Activated CD8-positive, alpha-beta memory T cell treated with anti-CD3 and anti-CD28 coated beads, Interleukin-2, amount 10 ng/mL, durations not matched to agents 7 days and 5 days (primary cell): ENCODE results near the gene RPTOR. TPM values are rescaled to one million over a fixed set of nuclear protein-coding genes. Genes with fewer than 3 reads are reported as not detected.

Experiments
- ATAC-seq: fragments of 150-1000 bp; cut with Tn5 transposase; one replicate; pipeline ENCODE4 v1.10.0; 2021; ENCODE audit warnings: moderate library complexity
- CTCF ChIA-PET: fragments of 350-600 bp; sonication (Branson Sonifier 250); formaldehyde crosslinking; loops from one replicate; lab custom pipeline; 2021; ENCODE audit warnings: antibody characterized with exemption; lab: Charles Lee
- DNase-seq: peaks from one replicate; pipeline ENCODE4 v3.0.0-alpha.2; 2020
- H3K27ac Mint-ChIP-seq: one replicate; pipeline ENCODE4 v1.8.0; 2021; ENCODE audit warnings: mild to moderate bottlenecking, mixed read lengths
- H3K27me3 Mint-ChIP-seq: one replicate; pipeline ENCODE4 v1.8.0; 2021; ENCODE audit warnings: mixed read lengths
- H3K36me3 Mint-ChIP-seq: one replicate; pipeline ENCODE4 v1.8.0; 2021; ENCODE audit warnings: mild to moderate bottlenecking, mixed read lengths
- H3K4me1 Mint-ChIP-seq: one replicate; pipeline ENCODE4 v1.8.0; 2021; ENCODE audit warnings: mixed read lengths
- H3K4me3 Mint-ChIP-seq: one replicate; pipeline ENCODE4 v1.8.0; 2021; ENCODE audit warnings: mild to moderate bottlenecking, moderate library complexity, mixed read lengths
- H3K9me3 Mint-ChIP-seq: one replicate; pipeline ENCODE4 v1.8.0; 2022; ENCODE audit warnings: low read depth, mixed read lengths
- total RNA-seq, 2 experiments: library from RNA; stranded (reverse); gene quantifications; one replicate each; pipeline ENCODE4 v1.2.3, GENCODE V29; 2021

The RPTOR gene
- total RNA-seq, 2 experiments from 2014 or later = 60.4 to 87.0 TPM

DNA sequence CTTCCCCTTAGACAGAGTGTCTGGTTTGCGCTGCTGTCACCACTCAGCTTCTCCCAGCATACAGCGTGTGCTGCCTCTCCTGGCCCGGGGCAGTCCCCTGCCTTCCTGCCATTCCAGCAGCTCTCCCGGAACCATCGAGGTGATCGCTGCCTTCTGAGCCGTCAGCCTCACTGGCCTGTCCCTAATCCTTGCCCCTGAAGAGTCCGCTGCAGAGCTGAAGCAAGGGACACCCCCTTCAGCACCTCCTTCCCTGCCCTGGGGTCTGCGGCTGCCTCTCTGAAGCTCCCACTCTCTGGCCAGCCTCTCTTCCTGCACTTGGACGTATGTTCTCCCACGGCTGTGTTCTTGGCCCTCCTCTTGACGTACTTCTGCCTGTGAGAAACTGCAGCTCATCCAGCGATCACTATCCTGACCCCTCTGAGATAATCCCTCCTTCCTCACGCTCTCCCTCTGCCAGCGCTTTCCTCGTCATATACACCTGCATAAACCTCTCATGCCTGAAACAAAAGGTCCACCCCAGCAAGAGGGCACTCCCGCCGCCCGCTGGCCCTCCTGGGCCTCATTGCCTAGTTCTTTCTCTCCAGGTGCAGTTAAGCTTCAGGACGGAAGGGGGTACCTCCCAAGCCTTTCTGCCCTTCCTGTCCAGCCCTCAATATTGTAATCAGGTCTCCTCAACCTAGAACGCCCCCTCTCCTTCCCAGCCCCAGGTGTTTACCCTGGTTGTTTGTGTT, 226.4 kb downstream of the RPTOR start:
- no peak overlapping the region for H3K4me3 Mint-ChIP-seq
- H3K27me3 Mint-ChIP-seq = no peaks in the 10 kb centered on the region
- H3K27ac Mint-ChIP-seq = no peak overlapping the region
- ATAC-seq = no peak
- DNase-seq = no peak
- peaks cover 45% of the 10 kb centered on the region for H3K4me1 Mint-ChIP-seq
- CTCF ChIA-PET = no interaction called here
- H3K9me3 Mint-ChIP-seq = no peaks in the 10 kb centered on the region
- H3K36me3 Mint-ChIP-seq = peaks cover 14% of the 10 kb centered on the region

DNA sequence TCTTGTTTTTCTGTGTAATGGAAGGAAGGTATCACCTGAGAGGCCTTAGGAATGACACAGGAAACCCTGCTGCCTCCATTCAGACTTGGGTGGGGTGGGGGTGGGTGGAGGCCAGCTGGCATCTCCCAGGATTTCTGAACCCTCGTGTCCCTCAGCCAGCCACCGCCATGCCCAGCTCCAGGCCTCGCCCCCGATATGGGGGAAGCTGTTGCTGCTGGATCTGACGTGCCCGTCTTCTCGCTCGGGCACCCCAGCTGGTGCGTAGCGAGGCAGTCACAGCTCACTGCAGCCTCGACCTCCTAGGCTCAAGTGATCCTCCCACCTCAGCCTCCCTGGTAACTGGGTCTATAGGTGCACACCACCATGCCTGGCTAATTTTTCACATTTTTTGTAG, 227.0 kb downstream of the RPTOR start:
- no peaks in the 10 kb centered on the region for H3K27me3 Mint-ChIP-seq

DNA sequence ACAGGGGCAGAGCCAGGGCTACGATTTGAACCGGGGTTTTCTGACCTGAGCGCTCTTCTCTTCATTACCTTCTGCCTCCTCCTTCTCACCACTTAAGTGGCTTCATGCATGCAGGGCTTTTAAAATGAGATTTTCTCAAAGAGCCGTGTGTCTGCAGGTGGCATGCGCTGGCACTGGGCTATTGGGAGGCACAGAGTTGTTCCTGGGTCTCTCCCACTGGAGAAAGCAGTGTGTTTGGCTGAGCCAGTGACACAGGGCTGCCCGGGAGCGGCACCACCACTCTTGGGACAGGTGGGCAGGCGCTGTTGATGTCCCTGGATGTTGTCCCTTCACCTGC, 228.2 kb downstream of the RPTOR start:
- ATAC-seq (no peak), DNase-seq (no peak)
- CTCF ChIA-PET = interaction anchor here (0.9 to 1.2 kb wide), 2 partner anchors 10 to 17 kb away, joined by 3 read pairs; no protein-coding TSS in a partner anchor
- H3K36me3 Mint-ChIP-seq = peaks cover 30% of the 10 kb centered on the region
- H3K9me3 Mint-ChIP-seq = no peaks in the 10 kb centered on the region
- H3K27ac Mint-ChIP-seq = peak overlapping the region; percentile 39
- no peak overlapping the region for H3K4me3 Mint-ChIP-seq
- peaks cover 51% of the 10 kb centered on the region for H3K4me1 Mint-ChIP-seq
- no peaks in the 10 kb centered on the region for H3K27me3 Mint-ChIP-seq

More for the DNA sequence above, 227.0 kb downstream of the RPTOR start:
- Mint-ChIP-seq H3K4me3 (no peak overlapping the region), H3K4me1 (peaks cover 46% of the 10 kb centered on the region), H3K36me3 (peaks cover 17% of the 10 kb centered on the region), H3K27ac (no peak overlapping the region), H3K9me3 (no peaks in the 10 kb centered on the region)
- CTCF ChIA-PET = no interaction called here
- DNase-seq = no peak
- no peak for ATAC-seq

DNA sequence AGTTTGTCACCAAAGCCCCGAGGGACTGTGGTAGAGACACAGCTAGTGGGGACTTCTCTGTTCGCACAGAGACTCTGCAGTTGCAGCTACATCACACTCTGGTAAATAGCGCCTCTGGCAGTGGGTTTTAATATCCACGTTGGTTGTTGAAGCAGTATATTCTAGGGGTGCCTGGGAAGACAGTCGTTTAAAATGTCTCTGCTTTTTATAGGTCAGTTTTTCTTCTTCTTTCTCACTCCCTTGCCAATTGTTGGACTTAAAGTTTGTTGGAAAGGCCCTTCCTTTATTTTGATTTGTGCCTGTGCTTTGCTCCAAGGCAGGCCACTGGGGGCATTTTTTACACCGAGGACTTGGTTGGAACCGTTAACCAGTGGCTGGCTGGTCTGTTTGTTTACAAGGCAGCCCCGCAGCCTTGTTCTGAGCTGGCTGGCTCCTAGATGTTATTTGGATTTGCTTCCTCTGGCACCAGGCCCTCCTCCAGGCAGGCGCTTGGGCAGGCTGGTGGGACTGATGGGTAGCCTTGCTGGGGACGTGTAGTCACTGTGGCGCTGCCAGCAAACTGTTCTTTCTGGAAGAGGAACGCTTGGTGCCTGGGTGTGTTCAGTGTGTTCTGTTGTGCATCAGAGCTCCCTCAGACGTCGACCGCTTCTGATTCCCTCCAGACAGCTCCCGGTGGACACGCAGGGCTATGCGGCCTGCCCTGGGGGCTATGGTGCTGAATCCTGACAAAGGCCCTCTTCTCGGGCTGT, 228.8 kb downstream of the RPTOR start:
- Mint-ChIP-seq H3K36me3 (peaks cover 34% of the 10 kb centered on the region), H3K4me1 (peaks cover 55% of the 10 kb centered on the region), H3K27ac (peak overlapping the region; percentile 39), H3K27me3 (no peaks in the 10 kb centered on the region), H3K9me3 (no peaks in the 10 kb centered on the region), H3K4me3 (no peak overlapping the region)
- ATAC-seq (no peak), DNase-seq (no peak)
- CTCF ChIA-PET = interaction anchor here (0.9 to 1.9 kb wide), 6 partner anchors 9 to 93 kb away, joined by 3 to 6 read pairs (median 4); no protein-coding TSS in a partner anchor

DNA sequence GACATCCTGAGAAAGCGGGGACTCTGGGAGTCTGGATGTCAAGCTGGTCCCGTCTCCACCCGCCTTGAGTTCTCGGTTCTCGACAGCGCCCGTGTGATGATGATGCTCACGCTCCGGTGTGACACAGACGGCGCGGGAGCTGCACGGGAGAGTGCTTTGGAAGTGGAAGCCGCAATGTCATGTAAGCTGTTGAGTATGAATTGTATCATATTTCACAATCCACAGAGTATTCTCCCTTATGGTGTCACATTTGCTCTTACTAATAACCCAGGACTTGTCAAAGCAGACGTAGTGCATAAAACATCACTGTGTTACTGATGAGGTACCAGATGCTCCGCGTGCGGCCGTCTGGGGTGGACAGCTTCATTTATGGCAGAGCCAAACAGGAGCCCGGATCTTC, 229.5 kb downstream of the RPTOR start:
- H3K9me3 Mint-ChIP-seq = no peaks in the 10 kb centered on the region
- no peak overlapping the region for H3K4me3 Mint-ChIP-seq
- DNase-seq (no peak), ATAC-seq (no peak)
- CTCF ChIA-PET = interaction anchor here (1.2 to 2.5 kb wide), 7 partner anchors 10 to 126 kb away, joined by 3 to 10 read pairs (median 5); no protein-coding TSS in a partner anchor
- H3K27me3 Mint-ChIP-seq = no peaks in the 10 kb centered on the region
- H3K27ac Mint-ChIP-seq = peak overlapping the region; percentile 88
- peaks cover 39% of the 10 kb centered on the region for H3K36me3 Mint-ChIP-seq
- H3K4me1 Mint-ChIP-seq = peaks cover 60% of the 10 kb centered on the region

DNA sequence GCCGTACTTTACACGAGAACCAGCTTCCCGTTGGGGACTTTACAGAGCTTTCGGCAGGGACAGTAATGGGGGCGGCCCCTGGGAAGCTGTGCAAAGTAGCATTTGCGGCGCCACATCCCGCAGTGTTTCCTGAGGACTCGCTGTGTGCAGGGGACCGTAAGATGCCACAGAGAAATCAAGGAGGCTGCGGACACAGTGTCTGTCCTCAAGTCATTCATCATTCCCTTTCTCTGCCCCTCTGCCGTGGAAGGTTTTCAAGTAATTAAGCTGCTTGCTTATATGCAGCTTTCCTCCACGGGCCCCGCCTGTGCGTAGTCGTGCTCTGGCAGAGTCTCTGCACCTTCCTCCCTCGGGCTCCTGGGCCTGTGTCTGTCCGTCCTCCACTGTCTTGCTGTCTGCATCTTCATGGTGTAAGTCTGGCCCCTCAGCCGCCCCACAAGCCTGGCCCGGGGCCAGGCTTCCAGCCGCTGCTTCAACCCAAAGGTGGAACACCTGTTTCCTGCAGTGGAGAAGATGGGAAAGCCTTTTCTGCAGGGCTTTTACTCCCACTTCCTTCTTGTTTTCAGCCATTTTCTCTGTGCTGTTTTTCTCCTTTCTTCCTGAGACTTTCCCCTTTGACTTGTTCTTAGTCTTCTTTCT, 230.1 kb downstream of the RPTOR start:
- CTCF ChIA-PET = interaction anchor here (1.2 to 2.5 kb wide), 10 partner anchors 9 to 125 kb away, joined by 3 to 10 read pairs (median 4); no protein-coding TSS in a partner anchor
- ATAC-seq (peak; percentile 62), DNase-seq (no peak)
- H3K27me3 Mint-ChIP-seq = no peaks in the 10 kb centered on the region
- peaks cover 63% of the 10 kb centered on the region for H3K4me1 Mint-ChIP-seq
- H3K27ac Mint-ChIP-seq = peak overlapping the region; percentile 88
- H3K4me3 Mint-ChIP-seq = peak overlapping the region; percentile 14
- H3K36me3 Mint-ChIP-seq = peaks cover 43% of the 10 kb centered on the region
- H3K9me3 Mint-ChIP-seq = no peaks in the 10 kb centered on the region

DNA sequence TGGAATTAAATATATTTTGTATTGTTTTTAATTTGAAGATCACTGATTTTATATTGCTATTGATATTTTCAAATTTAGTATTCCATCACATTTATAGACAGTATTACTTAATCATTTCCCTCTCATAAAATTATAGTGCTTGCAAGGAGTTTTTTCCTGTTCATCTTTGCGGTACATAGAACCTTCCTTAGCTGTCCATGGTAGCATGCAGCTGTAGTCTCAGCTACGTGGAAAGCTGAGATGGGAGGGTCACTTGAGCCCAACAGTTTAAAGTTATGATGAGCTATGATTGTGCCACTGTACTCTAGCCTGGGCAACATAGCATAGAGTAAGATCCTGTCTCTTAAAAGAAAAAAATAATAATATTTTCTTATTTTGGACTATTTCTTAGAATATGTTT, 231.2 kb downstream of the RPTOR start:
- DNase-seq (no peak), ATAC-seq (no peak)
- H3K27ac Mint-ChIP-seq = no peak overlapping the region
- peaks cover 43% of the 10 kb centered on the region for H3K36me3 Mint-ChIP-seq
- H3K4me3 Mint-ChIP-seq = no peak overlapping the region
- H3K27me3 Mint-ChIP-seq = no peaks in the 10 kb centered on the region
- CTCF ChIA-PET = interaction anchor here (0.9 to 2.5 kb wide), 6 partner anchors 10 to 124 kb away, joined by 3 to 10 read pairs (median 4); no protein-coding TSS in a partner anchor
- H3K9me3 Mint-ChIP-seq = no peaks in the 10 kb centered on the region
- H3K4me1 Mint-ChIP-seq = peaks cover 70% of the 10 kb centered on the region

DNA sequence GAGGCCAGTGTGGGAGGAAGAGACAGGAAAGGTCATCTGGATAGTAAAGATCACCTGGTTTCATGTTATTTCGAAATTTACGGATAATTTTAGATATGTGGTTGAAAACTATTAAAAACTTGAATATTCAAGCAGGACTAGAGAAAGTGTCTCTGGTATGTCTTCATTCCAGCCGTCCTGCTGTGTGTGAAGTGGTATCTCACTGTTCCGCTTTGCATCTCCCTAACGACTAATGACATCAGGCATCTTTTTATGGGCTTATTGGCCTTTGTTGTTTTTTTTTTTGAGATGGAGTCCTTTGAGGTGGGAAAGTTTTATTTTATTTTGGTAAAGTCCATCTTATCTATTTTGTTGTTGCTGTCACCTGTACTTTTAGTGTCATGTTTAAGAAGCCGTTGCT, 232.6 kb downstream of the RPTOR start:
- no peak overlapping the region for H3K4me3 Mint-ChIP-seq
- no peaks in the 10 kb centered on the region for H3K27me3 Mint-ChIP-seq
- H3K4me1 Mint-ChIP-seq = peaks cover 83% of the 10 kb centered on the region
- no peak overlapping the region for H3K27ac Mint-ChIP-seq
- ATAC-seq (no peak), DNase-seq (no peak)
- CTCF ChIA-PET = no interaction called here
- H3K9me3 Mint-ChIP-seq = no peaks in the 10 kb centered on the region
- peaks cover 38% of the 10 kb centered on the region for H3K36me3 Mint-ChIP-seq

DNA sequence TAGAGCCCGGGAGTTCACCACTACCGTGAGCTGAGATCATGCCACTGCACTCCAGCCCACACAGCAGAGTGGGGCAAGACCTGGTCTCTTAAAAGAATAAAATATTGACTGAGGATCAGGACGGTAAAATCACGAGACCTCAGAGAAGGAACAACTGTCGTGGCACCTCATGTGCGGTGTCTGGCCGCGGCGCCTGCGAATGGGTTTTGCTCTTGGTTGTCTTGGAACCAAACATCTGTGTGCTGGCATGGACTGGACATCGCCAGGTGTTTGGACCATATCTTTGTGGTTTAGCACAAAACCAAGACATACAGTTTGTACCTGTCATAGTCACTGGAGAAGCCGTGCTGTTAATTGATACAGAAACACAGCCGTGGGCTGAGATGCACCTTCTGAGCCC, 234.1 kb downstream of the RPTOR start:
- CTCF ChIA-PET = interaction anchor here (1.6 to 4.4 kb wide), 2 partner anchors 13 to 15 kb away, joined by 3 to 27 read pairs; no protein-coding TSS in a partner anchor
- ATAC-seq (no peak), DNase-seq (no peak)
- H3K4me3 Mint-ChIP-seq = no peak overlapping the region
- no peaks in the 10 kb centered on the region for H3K9me3 Mint-ChIP-seq
- H3K27me3 Mint-ChIP-seq = no peaks in the 10 kb centered on the region
- peak overlapping the region; percentile 68 for H3K27ac Mint-ChIP-seq
- peaks cover 85% of the 10 kb centered on the region for H3K4me1 Mint-ChIP-seq
- peaks cover 37% of the 10 kb centered on the region for H3K36me3 Mint-ChIP-seq

DNA sequence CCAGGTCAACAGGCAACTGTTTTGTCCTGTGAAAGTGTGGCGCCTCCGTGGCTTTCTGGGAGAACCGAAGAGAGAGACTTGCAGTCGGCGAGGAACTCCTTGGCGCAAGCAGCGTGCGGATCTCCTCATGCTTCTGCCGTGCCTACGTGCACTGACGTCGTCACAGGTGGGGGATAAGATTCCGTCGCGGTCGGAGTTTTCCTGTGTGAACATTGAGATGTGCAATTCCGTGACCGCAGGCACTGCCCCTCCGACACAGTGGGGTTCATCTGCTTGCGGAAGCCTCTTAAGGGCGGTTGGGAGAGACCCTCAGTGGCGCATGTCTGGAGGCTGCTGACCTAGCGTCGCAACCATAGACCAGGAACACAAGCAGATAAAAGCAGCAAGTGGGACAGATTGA, 234.7 kb downstream of the RPTOR start:
- H3K9me3 Mint-ChIP-seq = no peaks in the 10 kb centered on the region
- DNase-seq (no peak), ATAC-seq (no peak)
- no peak overlapping the region for H3K4me3 Mint-ChIP-seq
- CTCF ChIA-PET = interaction anchor here (1.0 to 4.4 kb wide), 3 partner anchors 12 to 112 kb away, joined by 3 to 27 read pairs (median 3); no protein-coding TSS in a partner anchor
- peaks cover 84% of the 10 kb centered on the region for H3K4me1 Mint-ChIP-seq
- H3K27me3 Mint-ChIP-seq = no peaks in the 10 kb centered on the region
- H3K27ac Mint-ChIP-seq = peak overlapping the region; percentile 58
- H3K36me3 Mint-ChIP-seq = peaks cover 37% of the 10 kb centered on the region

DNA sequence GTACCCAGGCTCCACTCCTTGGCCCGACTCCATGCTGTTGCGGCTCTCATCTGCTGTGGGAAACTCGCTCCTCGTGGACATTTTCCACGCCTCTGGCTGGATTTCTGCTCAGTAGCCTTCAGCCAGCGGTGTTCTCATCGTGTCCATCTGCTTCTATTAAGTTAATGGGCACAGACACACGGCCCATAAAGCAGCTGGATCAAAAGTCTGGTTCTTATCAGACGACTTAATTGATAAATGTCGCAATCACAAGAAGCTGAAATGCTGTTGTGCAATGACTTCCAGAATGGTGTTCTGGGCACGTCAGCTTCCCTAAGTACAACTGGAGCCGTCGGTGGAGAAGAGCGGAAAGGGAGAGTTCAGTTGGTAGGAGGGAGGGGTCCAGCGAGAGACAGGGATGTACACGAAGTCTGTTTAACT, 235.3 kb downstream of the RPTOR start:
- Mint-ChIP-seq H3K27me3 (no peaks in the 10 kb centered on the region), H3K27ac (peak overlapping the region; percentile 95), H3K4me3 (peak overlapping the region; percentile 9), H3K9me3 (no peaks in the 10 kb centered on the region), H3K36me3 (peaks cover 37% of the 10 kb centered on the region), H3K4me1 (peaks cover 81% of the 10 kb centered on the region)
- no peak for ATAC-seq
- CTCF ChIA-PET = interaction anchor here (0.9 to 4.4 kb wide), 7 partner anchors 12 to 112 kb away, joined by 3 to 27 read pairs (median 3); no protein-coding TSS in a partner anchor
- DNase-seq = no peak

DNA sequence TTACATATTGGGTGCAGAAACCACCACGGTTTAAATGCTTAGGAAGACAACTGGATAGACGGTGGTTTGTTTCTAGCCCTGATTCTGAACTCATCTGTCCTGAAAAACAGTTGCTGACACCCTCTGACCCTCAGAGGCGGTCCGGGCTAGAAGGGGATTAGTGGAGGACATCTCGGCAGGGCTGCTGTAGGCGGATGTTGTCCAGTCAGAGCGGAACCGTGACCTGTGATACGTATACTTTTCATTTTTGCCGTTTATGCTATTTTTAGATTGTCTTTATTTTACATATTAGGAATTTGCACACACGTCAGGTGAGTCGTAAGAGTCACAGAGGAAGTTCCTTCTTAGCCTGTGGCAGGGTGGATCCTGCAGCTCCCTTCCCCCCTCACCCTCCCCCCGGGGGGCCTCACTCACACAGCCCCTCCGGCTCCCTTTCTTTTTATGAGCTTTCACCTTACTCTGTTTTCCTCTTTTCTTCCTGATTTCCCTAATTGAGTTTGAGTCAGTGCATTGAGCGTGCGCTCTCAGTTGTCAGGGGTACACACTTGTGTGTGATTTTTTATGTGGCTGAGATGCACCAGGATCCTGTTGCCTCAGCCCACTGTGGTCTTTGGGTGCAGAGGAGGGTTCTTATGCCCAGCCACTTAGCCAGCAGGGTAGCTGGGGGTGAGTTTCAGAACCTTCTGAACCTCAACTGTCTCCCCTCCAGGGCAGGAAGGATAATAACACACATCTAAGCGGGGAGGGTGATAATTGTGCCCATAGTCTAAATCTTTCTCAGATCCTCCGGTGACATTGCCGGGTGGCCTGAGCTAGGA, 236.0 kb downstream of the RPTOR start:
- peak; percentile 72 for ATAC-seq
- Mint-ChIP-seq H3K27ac (peak overlapping the region; percentile 95), H3K4me1 (peaks cover 81% of the 10 kb centered on the region), H3K4me3 (peak overlapping the region; percentile 68), H3K36me3 (peaks cover 41% of the 10 kb centered on the region), H3K27me3 (no peaks in the 10 kb centered on the region), H3K9me3 (no peaks in the 10 kb centered on the region)
- CTCF ChIA-PET = interaction anchor here (0.6 to 4.4 kb wide), 19 partner anchors 9 to 205 kb away, joined by 3 to 27 read pairs (median 4); no protein-coding TSS in a partner anchor
- DNase-seq = peak; percentile 84
